Activated B cell treated with CpG ODN at 0.5 μM for 24 hours (primary cell): ENCODE data around the gene FCRL5. TPM values are rescaled to one million over a fixed set of nuclear protein-coding genes. Genes with fewer than 3 reads are reported as not detected.

Experiments used
- ATAC-seq: fragments of 200-7000 bp; cut with Tn5 transposase; one replicate; pipeline ENCODE4 v1.10.0; 2021; ENCODE audit warnings: low read depth, mild to moderate bottlenecking, moderate library complexity
- CTCF ChIA-PET: fragments of 350-600 bp; sonication (Branson Sonifier 250); formaldehyde crosslinking; loops from one replicate; lab custom pipeline; 2021; ENCODE audit warnings: antibody characterized with exemption; lab: Charles Lee
- POLR2A ChIA-PET: fragments of 350-600 bp; sonication (Branson Sonifier 250); formaldehyde crosslinking; loops from one replicate; lab custom pipeline; 2021; ENCODE audit warnings: antibody characterized with exemption; lab: Charles Lee
- DNase-seq: peaks from one replicate; pipeline ENCODE4 v3.0.0; 2022
- H3K27ac Mint-ChIP-seq: one replicate; pipeline ENCODE4 v1.8.0; 2020; ENCODE audit warnings: mixed read lengths
- H3K27me3 Mint-ChIP-seq: one replicate; pipeline ENCODE4 v1.8.0; 2021; ENCODE audit warnings: mixed read lengths
- H3K36me3 Mint-ChIP-seq: one replicate; pipeline ENCODE4 v1.8.0; 2021; ENCODE audit warnings: low read depth, mixed read lengths
- H3K4me1 Mint-ChIP-seq: one replicate; pipeline ENCODE4 v1.8.0; 2021; ENCODE audit warnings: mixed read lengths
- H3K4me3 Mint-ChIP-seq: one replicate; pipeline ENCODE4 v1.8.0; 2020; ENCODE audit warnings: mild to moderate bottlenecking, mixed read lengths
- H3K9me3 Mint-ChIP-seq: one replicate; pipeline ENCODE4 v1.8.0; 2020; ENCODE audit warnings: mixed read lengths
- intact Hi-C: fragments of 100-400 bp; cut with micrococcal nuclease; formaldehyde crosslinking; loops from one replicate; pipeline ENCODE4 v1.15.1; 2024
- total RNA-seq: library from RNA; stranded (reverse); gene quantifications from 2 replicates; pipeline ENCODE4 v1.2.3, GENCODE V29; 2022
- TF ChIP-seq, protein P1 (sequence below): fragments of 200-600 bp; IDR thresholded peaks from one replicate; pipeline ENCODE4 v1.8.0; 2022; ENCODE audit warnings: antibody characterized with exemption, mild to moderate bottlenecking

The FCRL5 gene
- total RNA-seq, 1 donor from 2014 or later, result 55.4 TPM

DNA sequence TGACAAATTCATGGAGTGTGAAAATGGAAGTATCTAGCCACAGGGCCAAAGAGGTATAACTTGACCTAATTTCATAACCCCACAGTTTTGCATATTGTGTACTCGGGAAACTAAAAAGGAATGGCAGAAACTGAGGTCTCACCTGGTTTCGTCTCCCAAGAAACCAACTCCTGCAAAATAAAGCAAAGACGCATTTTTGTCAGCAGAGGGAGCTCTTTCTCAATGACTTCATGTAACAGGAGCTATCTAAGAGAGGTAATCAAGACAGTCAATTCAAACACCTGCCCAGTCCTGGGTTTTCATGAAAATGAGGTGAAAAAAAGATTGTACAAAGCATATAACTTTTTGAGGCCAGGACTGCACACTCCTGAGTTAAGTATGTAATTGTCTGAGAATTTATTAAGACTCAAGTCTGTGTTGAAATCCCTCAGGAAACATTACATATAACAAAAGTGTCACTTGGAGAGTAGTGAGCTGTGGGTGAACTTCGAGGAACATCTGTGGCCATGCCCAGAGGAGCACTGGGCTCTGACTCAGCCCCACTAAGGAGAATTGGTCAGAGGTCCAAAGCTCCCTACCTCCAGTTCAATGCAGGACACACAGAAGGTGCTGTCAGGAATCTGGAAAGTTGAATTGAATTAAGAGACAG lies 28.0 kb upstream of the FCRL5 start:
- Mint-ChIP-seq H3K36me3 (peaks cover 2% of the 10 kb centered on the region), H3K27ac (peak overlapping the region; percentile 78), H3K27me3 (no peaks in the 10 kb centered on the region), H3K4me1 (peaks cover 75% of the 10 kb centered on the region), H3K4me3 (peak overlapping the region; percentile 28), H3K9me3 (no peaks in the 10 kb centered on the region)
- intact Hi-C loops, result loop anchor here (1.0 to 10.0 kb wide), 8 partner anchors 14 to 704 kb away; partner anchors contain the start of gene CD1C
- ATAC-seq (no peak), DNase-seq (no peak)
- ChIA-PET CTCF (interaction anchor here (0.8 to 9.8 kb wide), 80 partner anchors 8 to 544 kb away, joined by 3 to 161 read pairs (median 6); partner anchors contain the start of genes FCRL1, FCRL2, FCRL3 and FCRL4), POLR2A (interaction anchor here (0.6 to 3.4 kb wide), 16 partner anchors 16 to 282 kb away, joined by 3 to 25 read pairs (median 4); partner anchors contain the start of genes FCRL3 and FCRL4)
- TF ChIP-seq, protein P1, sequence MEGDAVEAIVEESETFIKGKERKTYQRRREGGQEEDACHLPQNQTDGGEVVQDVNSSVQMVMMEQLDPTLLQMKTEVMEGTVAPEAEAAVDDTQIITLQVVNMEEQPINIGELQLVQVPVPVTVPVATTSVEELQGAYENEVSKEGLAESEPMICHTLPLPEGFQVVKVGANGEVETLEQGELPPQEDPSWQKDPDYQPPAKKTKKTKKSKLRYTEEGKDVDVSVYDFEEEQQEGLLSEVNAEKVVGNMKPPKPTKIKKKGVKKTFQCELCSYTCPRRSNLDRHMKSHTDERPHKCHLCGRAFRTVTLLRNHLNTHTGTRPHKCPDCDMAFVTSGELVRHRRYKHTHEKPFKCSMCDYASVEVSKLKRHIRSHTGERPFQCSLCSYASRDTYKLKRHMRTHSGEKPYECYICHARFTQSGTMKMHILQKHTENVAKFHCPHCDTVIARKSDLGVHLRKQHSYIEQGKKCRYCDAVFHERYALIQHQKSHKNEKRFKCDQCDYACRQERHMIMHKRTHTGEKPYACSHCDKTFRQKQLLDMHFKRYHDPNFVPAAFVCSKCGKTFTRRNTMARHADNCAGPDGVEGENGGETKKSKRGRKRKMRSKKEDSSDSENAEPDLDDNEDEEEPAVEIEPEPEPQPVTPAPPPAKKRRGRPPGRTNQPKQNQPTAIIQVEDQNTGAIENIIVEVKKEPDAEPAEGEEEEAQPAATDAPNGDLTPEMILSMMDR, result peak; percentile 80

DNA sequence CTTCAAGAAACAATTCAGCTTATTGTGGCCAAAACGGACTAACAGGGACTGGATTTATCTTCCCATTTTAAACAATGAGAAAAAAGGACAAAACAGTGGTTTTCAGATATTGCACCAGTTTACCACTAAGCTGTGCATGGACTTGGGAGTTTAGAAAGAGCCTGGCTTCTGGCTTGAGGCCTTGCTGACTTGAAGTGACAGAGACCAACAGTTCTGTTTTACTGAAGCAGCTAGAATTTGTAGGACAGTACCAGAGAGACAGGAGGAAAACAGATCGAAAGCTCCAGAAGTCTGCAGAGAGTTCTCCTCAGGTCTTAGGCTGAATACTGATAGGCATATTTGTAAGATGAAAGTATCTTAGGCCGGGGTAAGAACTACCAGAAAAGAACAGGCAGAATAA lies 25.1 kb upstream of the FCRL5 start:
- peaks cover 2% of the 10 kb centered on the region for H3K36me3 Mint-ChIP-seq
- POLR2A ChIA-PET, result interaction anchor here (0.8 kb wide), 1 partner anchor 18 kb away, joined by 3 read pairs; no protein-coding TSS in a partner anchor
- no peak overlapping the region for H3K27ac Mint-ChIP-seq
- DNase-seq (no peak), ATAC-seq (no peak)
- no peaks in the 10 kb centered on the region for H3K9me3 Mint-ChIP-seq
- intact Hi-C loops, result no loop called here
- no peaks in the 10 kb centered on the region for H3K27me3 Mint-ChIP-seq
- peaks cover 60% of the 10 kb centered on the region for H3K4me1 Mint-ChIP-seq
- TF ChIP-seq, protein P1, result no peak
- CTCF ChIA-PET, result interaction anchor here (0.8 to 9.8 kb wide), 7 partner anchors 49 to 371 kb away, joined by 3 to 161 read pairs (median 3); partner anchors contain the start of gene FCRL2
- H3K4me3 Mint-ChIP-seq, result no peak overlapping the region

DNA sequence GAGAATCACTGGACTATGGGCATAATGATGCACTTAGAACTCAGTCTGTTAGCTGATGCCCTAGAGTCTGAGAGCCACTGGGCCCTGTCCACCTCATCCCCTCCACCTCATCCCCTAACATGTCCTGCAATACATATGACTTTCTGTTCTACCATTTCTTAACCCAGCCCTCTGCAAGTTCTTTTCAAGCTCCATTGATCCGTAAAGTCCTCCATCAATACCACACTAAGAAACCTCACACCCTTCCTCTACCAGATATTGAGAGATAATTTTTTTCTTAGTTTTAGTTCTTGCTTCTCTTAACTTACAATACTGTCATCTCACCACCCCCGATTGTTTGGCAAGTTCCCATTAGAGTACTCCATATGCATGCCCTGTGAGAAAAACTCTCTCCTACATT lies 23.4 kb upstream of the FCRL5 start:
- intact Hi-C loops, result no loop called here
- ATAC-seq (peak; percentile 65), DNase-seq (no peak)
- peak overlapping the region; percentile 11 for H3K4me3 Mint-ChIP-seq
- H3K36me3 Mint-ChIP-seq, result peaks cover 2% of the 10 kb centered on the region
- TF ChIP-seq, protein P1, result no peak
- ChIA-PET CTCF (interaction anchor here (1.1 to 2.5 kb wide), 4 partner anchors 49 to 372 kb away, joined by 3 to 12 read pairs (median 4); no protein-coding TSS in a partner anchor), POLR2A (interaction anchor here (1.2 kb wide), 1 partner anchor 9 kb away, joined by 3 read pairs; no protein-coding TSS in a partner anchor)
- peaks cover 49% of the 10 kb centered on the region for H3K4me1 Mint-ChIP-seq
- H3K27me3 Mint-ChIP-seq, result no peaks in the 10 kb centered on the region
- H3K9me3 Mint-ChIP-seq, result no peaks in the 10 kb centered on the region
- H3K27ac Mint-ChIP-seq, result peak overlapping the region; percentile 47

DNA sequence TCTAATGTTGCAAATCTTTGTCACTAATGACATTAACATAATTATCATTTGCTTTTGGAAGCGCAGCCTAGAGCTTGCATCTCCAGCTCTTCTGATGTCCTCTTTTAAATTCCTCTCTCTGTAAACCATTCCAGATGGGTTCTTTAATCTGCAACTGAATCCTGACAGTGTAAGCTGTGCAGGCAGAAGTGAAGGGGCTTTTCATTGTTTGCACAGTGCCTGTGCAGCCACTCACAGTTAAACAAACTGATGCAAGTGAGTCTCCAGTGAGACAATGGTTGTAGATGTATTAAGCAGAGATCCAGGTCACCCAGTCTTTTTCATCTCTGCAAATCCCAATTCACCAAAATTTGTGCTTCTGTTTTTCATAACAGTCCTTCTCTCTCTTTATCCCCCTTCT lies 22.5 kb upstream of the FCRL5 start:
- intact Hi-C loops, result no loop called here
- no peak overlapping the region for H3K4me3 Mint-ChIP-seq
- ATAC-seq (no peak), DNase-seq (no peak)
- peaks cover 40% of the 10 kb centered on the region for H3K4me1 Mint-ChIP-seq
- ChIA-PET POLR2A (interaction anchor here (1.2 kb wide), 1 partner anchor 8 kb away, joined by 3 read pairs; no protein-coding TSS in a partner anchor), CTCF (interaction anchor here (1.4 kb wide), 1 partner anchor 200 kb away, joined by 4 read pairs; no protein-coding TSS in a partner anchor)
- no peaks in the 10 kb centered on the region for H3K27me3 Mint-ChIP-seq
- no peaks in the 10 kb centered on the region for H3K9me3 Mint-ChIP-seq
- peaks cover 2% of the 10 kb centered on the region for H3K36me3 Mint-ChIP-seq
- TF ChIP-seq, protein P1, result no peak
- no peak overlapping the region for H3K27ac Mint-ChIP-seq
